IMR-90 (cell line): Measurements from ENCODE around the gene KDM3A.

Experiments used
- CEBPB ChIP-seq: IDR thresholded peaks from 2 replicates; pipeline ENCODE4 v1.6.1; 2012; ENCODE audit warnings: low read depth, low read length, improper control_type of control experiment
- FOS ChIP-seq: fragments of 150-350 bp; IDR thresholded peaks from 2 replicates; pipeline ENCODE4 v1.6.1; 2016; ENCODE audit warnings: low read depth, low read length
- MAFK ChIP-seq: IDR thresholded peaks from 2 replicates; pipeline ENCODE4 v1.6.1; 2012; ENCODE audit warnings: low read depth, low read length, improper control_type of control experiment
- MAZ ChIP-seq: IDR thresholded peaks from 2 replicates; pipeline ENCODE4 v1.6.1; 2012; ENCODE audit warnings: low read depth, mild to moderate bottlenecking, low read length, improper control_type of control experiment, moderate library complexity, borderline replicate concordance
- MXI1 ChIP-seq: IDR thresholded peaks from 2 replicates; pipeline ENCODE4 v1.6.1; 2012; ENCODE audit warnings: low read depth, mild to moderate bottlenecking, low read length, moderate library complexity, borderline replicate concordance
- POLR2A ChIP-seq: IDR thresholded peaks from 2 replicates; pipeline ENCODE4 v1.6.1; 2012; ENCODE audit warnings: mild to moderate bottlenecking, low read depth, low read length
- RAD21 ChIP-seq: IDR thresholded peaks from 2 replicates; pipeline ENCODE4 v1.6.1; 2012; ENCODE audit warnings: low read length, improper control_type of control experiment
- RCOR1 ChIP-seq: IDR thresholded peaks from 2 replicates; pipeline ENCODE4 v1.6.1; 2012; ENCODE audit warnings: mild to moderate bottlenecking, low read length, improper control_type of control experiment; ENCODE audit not compliant: insufficient replicate concordance
- TF ChIP-seq, protein P1 (sequence below): conservative IDR thresholded peaks from 2 replicates; pipeline ENCODE4 v1.5.1; 2012; ENCODE audit warnings: mild to moderate bottlenecking, low read depth, low read length, improper control_type of control experiment

DNA sequence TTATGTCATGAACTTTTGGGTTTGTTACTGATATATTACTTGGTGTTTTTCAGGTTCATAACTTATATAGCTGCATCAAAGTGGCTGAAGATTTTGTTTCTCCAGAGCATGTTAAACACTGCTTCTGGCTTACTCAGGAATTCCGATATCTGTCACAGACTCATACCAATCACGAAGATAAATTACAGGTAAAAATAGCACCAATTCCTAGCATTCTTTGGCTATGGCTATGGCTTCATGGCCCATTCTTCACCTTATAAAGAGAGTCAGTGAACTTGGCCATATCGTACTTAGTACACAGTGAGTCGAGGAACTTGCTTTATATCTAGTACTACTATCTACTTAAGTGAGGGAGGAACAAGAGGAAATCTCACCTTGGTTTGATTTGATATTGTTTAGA is 49.9 kb downstream of the KDM3A start:
- TF ChIP-seq, protein P1, sequence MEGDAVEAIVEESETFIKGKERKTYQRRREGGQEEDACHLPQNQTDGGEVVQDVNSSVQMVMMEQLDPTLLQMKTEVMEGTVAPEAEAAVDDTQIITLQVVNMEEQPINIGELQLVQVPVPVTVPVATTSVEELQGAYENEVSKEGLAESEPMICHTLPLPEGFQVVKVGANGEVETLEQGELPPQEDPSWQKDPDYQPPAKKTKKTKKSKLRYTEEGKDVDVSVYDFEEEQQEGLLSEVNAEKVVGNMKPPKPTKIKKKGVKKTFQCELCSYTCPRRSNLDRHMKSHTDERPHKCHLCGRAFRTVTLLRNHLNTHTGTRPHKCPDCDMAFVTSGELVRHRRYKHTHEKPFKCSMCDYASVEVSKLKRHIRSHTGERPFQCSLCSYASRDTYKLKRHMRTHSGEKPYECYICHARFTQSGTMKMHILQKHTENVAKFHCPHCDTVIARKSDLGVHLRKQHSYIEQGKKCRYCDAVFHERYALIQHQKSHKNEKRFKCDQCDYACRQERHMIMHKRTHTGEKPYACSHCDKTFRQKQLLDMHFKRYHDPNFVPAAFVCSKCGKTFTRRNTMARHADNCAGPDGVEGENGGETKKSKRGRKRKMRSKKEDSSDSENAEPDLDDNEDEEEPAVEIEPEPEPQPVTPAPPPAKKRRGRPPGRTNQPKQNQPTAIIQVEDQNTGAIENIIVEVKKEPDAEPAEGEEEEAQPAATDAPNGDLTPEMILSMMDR, result no peak
- TF ChIP-seq POLR2A (no peak), RCOR1 (no peak), FOS (no peak), RAD21 (no peak), CEBPB (no peak), MXI1 (no peak), MAZ (no peak), MAFK (no peak)
